HepG2 (cell line): ENCODE measurements around the gene DLL3. TPM values are rescaled to one million over a fixed set of nuclear protein-coding genes. Genes with fewer than 3 reads are reported as not detected.

Source experiments
- ATAD3A ChIP-seq: sonication (generic); formaldehyde crosslinking; IDR thresholded peaks from 2 replicates; pipeline ENCODE4 v1.4.0; 2020; ENCODE audit warnings: missing genetic modification reagents
- DMTF1 ChIP-seq: sonication (generic); formaldehyde crosslinking; IDR thresholded peaks from 2 replicates; pipeline ENCODE4 v1.4.0; 2020; ENCODE audit warnings: mild to moderate bottlenecking, missing genetic modification reagents
- FOXA3 ChIP-seq: IDR thresholded peaks from 2 replicates; pipeline ENCODE4 v1.6.1; 2016; ENCODE audit warnings: missing genetic modification reagents, missing compliant biosample characterization
- FOXJ3 ChIP-seq: sonication (generic); formaldehyde crosslinking; IDR thresholded peaks from 2 replicates; pipeline ENCODE4 v1.4.0; 2020; ENCODE audit warnings: missing genetic modification reagents, mild to moderate bottlenecking, borderline replicate concordance
- KMT2B ChIP-seq: IDR thresholded peaks from 2 replicates; pipeline ENCODE4 v1.6.1; 2016; ENCODE audit warnings: missing genetic modification reagents, missing compliant biosample characterization
- MYPOP ChIP-seq: sonication (generic); formaldehyde crosslinking; IDR thresholded peaks from 2 replicates; pipeline ENCODE4 v1.8.1; 2023; ENCODE audit warnings: mild to moderate bottlenecking, moderate library complexity, missing genetic modification reagents
- REPIN1 ChIP-seq: sonication (generic); formaldehyde crosslinking; IDR thresholded peaks from 2 replicates; pipeline ENCODE4 v1.8.0; 2022; ENCODE audit warnings: missing genetic modification reagents, low read depth, mild to moderate bottlenecking, borderline replicate concordance
- SNAI1 ChIP-seq: sonication (generic); formaldehyde crosslinking; IDR thresholded peaks from 2 replicates; pipeline ENCODE4 v1.5.0; 2020; ENCODE audit warnings: mild to moderate bottlenecking, missing genetic modification reagents, borderline replicate concordance
- ZBTB40 ChIP-seq, 2 experiments: fragments of 450-650 bp in 1 of 2; sonication (generic) in 1 of 2; formaldehyde crosslinking in 1 of 2; IDR thresholded peaks; 2 replicates each; pipeline versions ENCODE4 v1.6.1 to v1.8.0; 2016 to 2022; ENCODE audit warnings: antibody characterized with exemption in 1 of 2, mild to moderate bottlenecking in 1 of 2, missing genetic modification reagents in 1 of 2
- ZNF138 ChIP-seq: sonication (generic); formaldehyde crosslinking; IDR thresholded peaks from 2 replicates; pipeline ENCODE4 v1.5.0; 2020; ENCODE audit warnings: mild to moderate bottlenecking, low read depth, missing genetic modification reagents
- ZNF3 ChIP-seq: IDR thresholded peaks from 2 replicates; pipeline ENCODE4 v1.7.0; 2017; ENCODE audit warnings: inconsistent platforms
- ZNF484 ChIP-seq: sonication (generic); formaldehyde crosslinking; IDR thresholded peaks from 2 replicates; pipeline ENCODE4 v1.5.1; 2020; ENCODE audit warnings: mild to moderate bottlenecking, low read depth, missing genetic modification reagents, borderline replicate concordance
- ZNF589 ChIP-seq: sonication (generic); formaldehyde crosslinking; conservative IDR thresholded peaks from 2 replicates; pipeline ENCODE4 v1.8.0; 2022; ENCODE audit warnings: mild to moderate bottlenecking, moderate library complexity, missing genetic modification reagents
- ZNF629 ChIP-seq: sonication (generic); formaldehyde crosslinking; conservative IDR thresholded peaks from 2 replicates; pipeline ENCODE4 v1.5.0; 2020; ENCODE audit warnings: missing genetic modification reagents
- ZNF724P ChIP-seq: sonication (generic); formaldehyde crosslinking; IDR thresholded peaks from 2 replicates; pipeline ENCODE4 v1.8.0; 2022; ENCODE audit warnings: missing genetic modification reagents, borderline replicate concordance
- ZNF781 ChIP-seq: sonication (generic); formaldehyde crosslinking; IDR thresholded peaks from 2 replicates; pipeline ENCODE4 v1.5.1; 2020; ENCODE audit warnings: borderline replicate concordance, mild to moderate bottlenecking, missing genetic modification reagents; ENCODE audit errors: not compliant biosample characterization
- polyA plus RNA-seq, 8 experiments: library from polyadenylated mRNA; depleted of rRNA in 3 of 8; stranded (reverse) in 7 of 8; unstranded in 1 of 8; fragments of >200 nt; fragmentation: Illumina TruSeq in 4 of 8; extraction: Trizol in 4 of 8; gene quantifications; 2 replicates each; pipeline versions ENCODE4 v1.2.1 to v1.2.3, GENCODE V29; 2011 to 2016; ENCODE audit warnings: low read depth in 4 of 8, missing spikeins in 1 of 8, mixed read lengths in 1 of 8; ENCODE audit not compliant: insufficient read depth in 1 of 8
- total RNA-seq, 5 experiments: library from RNA; depleted of rRNA; stranded (reverse); fragments of >200 nt; fragmentation: Illumina TruSeq; extraction: Trizol; gene quantifications; 2 replicates each; pipeline ENCODE4 v1.2.3, GENCODE V29; 2016; ENCODE audit warnings: low read depth in 1 of 5

DLL3 gene
- total and polyA plus RNA-seq, 2 of the 13 experiments (the other 11 are each of a cell fraction or from before 2014, with no cell fraction given): 0.35 to 0.55 TPM

- TF ChIP-seq ZBTB40 (IDR thresholded peaks at IDR 0.05) (no peak), ZBTB40 (CRISPR knock-in tag; IDR thresholded peaks at IDR 0.05) (peak; percentile 69; the same call in 1 of the 2 replicates), ZNF724P (CRISPR knock-in tag) (peak; percentile 98), FOXJ3 (CRISPR knock-in tag) (no peak), ZNF484 (CRISPR knock-in tag) (no peak), ZNF589 (CRISPR knock-in tag) (peak; percentile 97), MYPOP (CRISPR knock-in tag) (peak; percentile 98), REPIN1 (peak; percentile 85), ZNF629 (peak; percentile 57), FOXA3 (CRISPR knock-in tag) (0 out of 2 replicates have a peak, but pooled peaks have one; percentile 15), ZNF781 (CRISPR knock-in tag) (no peak), KMT2B (CRISPR knock-in tag) (no peak), ZNF3 (CRISPR knock-in tag) (no peak), ATAD3A (CRISPR knock-in tag) (no peak), SNAI1 (CRISPR knock-in tag) (no peak), DMTF1 (CRISPR knock-in tag) (no peak; the same call in 1 of the 2 replicates), ZNF138 (CRISPR knock-in tag) (peak; percentile 98)
Measured at GRCh38 chr19:39506944-39507714, 8.4 kb downstream of the DLL3 start (continued).
